ENCODE data around the gene RPTN.

DNA sequence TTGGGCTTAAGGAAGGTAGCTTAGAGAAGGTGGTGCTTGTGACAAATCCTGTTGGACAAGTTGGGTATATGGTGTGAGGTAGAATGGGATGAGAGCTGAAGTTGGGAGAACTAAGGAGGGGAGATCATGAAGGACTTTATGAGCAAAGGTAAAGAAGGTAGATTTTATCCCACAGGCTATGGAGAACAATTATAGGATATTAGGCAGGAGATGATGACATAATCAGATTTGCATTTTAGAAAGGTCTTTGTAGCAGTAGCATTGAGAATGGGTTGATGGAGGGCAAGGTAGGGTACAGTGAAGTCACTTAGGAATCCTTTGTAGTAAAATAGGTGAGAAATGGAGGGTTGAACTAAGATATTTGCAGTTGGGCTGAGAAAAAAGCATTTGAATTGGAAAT is 28.8 kb downstream of the RPTN start:
- TF ChIP-seq GATA3 (IDR thresholded peaks at IDR 0.05; ENCODE audit: low read depth, low read length) (no peak), GATA2 (IDR thresholded peaks at IDR 0.05; ENCODE audit: low read depth, low read length) (no peak)
